ENCODE data around the gene DOCK10.

The DOCK10 gene

DNA sequence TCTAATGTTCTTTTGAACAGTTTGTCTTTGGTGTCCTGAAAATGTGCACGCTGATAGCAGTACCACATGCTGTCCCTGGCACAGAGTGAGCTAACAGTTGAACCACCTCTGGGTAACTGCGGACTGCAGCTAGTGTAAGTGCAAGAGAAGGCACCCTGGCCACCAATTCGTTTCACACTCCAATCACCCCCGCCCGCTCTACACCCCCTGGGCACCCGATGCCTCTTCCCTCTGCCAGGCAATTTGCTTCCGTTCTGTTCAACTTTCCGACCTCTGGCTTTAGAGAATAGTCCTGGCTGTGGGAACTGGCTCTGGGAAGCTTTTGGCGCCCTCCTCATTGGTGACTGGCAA lies 1.4 kb downstream of the DOCK10 start:
- no peak for DNase-seq

DNA sequence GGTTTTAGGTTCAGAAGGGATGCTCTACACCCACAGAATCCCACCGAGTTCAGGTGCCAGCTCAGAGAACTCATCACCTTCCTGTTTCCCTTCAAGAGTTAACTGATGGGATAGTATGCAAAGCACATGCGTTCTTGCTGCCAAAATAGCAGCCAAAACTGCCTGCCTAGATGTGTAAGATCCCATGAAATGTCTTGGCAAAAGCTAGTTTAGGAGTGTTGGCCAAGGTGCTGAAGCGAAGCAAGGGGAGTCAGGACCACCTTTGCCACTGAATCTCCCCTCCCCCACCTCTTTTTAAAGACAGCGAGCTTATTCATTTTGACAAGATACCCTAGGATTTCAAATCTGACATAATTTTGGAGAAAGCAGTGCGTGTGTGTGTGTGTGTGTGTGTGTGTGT lies 2.1 kb downstream of the DOCK10 start:
- no peak for DNase-seq

DNA sequence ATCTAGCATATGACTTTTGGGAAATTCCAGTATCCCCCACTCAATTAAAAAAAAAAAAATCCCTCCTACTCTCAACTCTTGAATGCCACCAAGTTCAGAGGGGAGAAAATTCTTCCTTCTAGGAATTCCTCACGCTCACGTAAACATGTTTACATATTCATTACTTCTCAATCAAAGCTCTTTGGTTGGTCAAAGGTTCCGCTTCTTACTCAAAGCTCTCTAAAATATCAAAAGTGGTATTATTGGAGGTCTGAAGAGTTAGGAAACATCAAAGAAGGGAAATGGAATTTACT lies 4.1 kb downstream of the DOCK10 start:
- no peak for DNase-seq

- no peak for DNase-seq
These were observed 4.6 kb downstream of the DOCK10 start for GRCh38 chr2:225037415-225038230.

DNA sequence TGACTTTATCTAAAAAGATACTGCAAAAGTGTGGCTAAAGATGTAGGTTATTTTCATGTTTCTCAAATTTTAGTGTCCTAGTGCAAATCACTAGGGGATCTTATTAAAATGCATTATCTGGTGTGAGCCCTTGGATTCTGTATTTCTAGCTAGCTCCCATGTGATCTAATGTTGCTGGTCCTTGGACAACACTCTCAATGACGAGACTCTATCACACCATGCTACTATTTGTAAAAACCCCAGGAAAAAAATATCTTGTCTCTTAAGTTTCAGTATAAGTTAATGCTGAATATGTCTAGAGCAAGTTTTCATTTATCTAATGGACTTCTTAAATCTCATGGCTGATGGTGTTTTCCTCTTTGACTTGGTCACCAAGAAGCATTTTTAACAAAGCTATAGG lies 5.8 kb downstream of the DOCK10 start:
- no peak for DNase-seq

GRCh38 chr2:225033440-225034318 lies 8.6 kb downstream of the DOCK10 start:
- no peak for DNase-seq

GRCh38 chr2:225032246-225032645 lies 10.0 kb downstream of the DOCK10 start:
- DNase-seq = no peak

GRCh38 chr2:225031599-225031998 lies 10.7 kb downstream of the DOCK10 start:
- DNase-seq = no peak

GRCh38 chr2:225030893-225031292 lies 11.4 kb downstream of the DOCK10 start:
- no peak for DNase-seq

DNA sequence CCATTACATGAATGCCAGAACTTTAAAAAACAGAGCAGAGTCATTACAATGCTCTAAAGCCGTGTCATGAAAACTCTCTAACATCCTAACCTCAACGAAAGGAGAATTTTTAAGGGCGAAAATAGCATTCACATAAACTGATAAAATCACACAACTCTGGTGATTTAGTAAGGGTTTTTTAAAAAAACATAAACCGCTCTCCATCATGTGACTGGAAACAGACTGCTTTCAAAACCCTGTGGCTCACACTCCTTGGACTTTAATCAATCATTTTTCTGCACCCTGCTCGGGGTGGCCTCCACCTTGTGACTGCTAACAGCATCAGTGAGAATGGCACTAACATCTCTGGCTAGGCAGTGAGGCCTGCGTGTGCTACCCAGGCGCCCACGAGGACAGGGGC lies 12.1 kb downstream of the DOCK10 start:
- DNase-seq = no peak

DNA sequence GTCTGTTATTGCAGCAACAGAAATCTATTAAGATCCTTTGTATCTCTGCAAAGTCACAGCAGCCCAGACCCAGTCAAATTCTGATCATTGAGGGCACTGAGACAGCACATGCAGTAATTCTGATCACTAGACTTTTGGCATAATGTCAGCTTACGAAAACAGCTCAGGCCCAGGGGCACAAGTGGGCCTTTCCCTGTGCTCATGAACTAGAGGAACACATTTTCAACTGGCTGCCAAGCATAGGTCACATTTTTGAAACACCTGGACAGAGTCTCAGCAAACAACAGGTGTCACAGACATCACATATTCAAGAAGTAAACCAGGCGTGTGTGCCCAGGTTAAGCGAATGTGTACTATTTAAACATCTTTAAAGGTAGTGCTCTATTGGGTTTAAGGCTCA lies 13.7 kb downstream of the DOCK10 start:
- DNase-seq = no peak

GRCh38 chr2:225027061-225027762 lies 15.1 kb downstream of the DOCK10 start:
- no peak for DNase-seq

- no peak for DNase-seq
These were observed 16.2 kb downstream of the DOCK10 start for GRCh38 chr2:225025917-225026571.

DNA sequence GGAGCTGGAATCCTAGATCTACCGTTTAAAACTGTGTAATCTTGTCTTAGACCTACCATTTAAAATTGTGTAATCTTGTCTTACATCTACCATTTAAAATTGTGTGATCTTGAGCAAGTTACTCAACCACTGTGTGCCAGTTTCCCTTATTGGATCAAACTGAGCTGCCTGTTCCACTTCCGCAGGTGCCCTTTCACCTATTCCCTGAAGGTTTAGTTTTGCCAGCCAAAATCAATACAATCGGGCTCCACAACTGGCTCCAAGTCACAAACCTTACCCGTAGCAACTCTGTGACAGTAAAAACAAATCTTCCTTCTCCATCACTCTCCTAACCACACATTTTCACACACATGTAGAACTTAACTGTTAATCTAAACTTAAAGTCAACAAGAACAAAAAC lies 20.1 kb downstream of the DOCK10 start:
- no peak for DNase-seq

DNA sequence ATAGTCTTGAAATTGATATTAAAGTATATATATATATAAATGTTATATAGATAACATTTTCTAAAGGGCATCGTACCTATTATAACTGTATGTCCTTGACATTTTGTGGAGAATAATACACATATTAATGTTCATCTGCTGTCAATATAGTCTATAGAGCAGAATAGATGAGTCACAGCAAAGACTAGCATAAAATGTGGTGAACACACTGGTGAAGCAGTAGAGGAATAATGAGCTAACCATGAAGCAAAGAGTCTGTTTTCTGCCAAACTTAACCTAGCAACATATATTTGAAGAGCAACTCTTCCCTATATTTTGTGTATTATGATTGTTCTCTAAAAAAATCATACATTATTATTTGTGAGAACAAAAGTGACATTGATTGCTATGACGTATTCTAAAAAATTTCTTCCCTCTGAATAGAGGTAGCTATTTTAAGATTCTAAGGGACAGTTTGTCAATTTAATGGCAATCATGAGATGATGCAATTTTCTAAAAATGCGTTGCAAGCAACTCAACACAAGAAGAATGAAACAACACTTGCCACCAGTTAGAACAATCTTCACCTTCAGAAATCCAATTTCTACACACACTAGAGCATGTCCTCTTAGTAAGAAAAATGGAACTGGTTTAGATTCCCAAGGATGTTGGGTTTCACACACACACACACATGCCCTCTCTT lies 22.0 kb downstream of the DOCK10 start:
- no peak for DNase-seq

DNA sequence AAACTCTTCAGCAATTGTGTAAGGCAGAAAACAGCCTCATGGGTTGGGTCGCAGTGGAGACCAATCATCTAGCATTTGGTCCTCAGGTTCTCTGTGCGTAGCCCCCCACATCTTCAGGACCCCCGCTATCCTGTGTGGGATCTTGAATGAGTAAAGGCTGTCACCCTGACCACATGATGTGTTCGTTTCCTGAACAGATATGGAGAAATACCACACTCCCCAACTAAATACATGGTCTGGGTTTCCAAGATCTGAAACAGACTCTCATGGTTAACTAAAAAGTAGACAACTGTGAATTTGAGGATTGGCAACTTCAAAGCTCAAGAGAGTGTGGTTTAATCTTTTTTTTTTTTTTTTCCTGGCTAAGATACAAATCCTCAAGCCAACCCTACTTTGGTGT lies 23.2 kb downstream of the DOCK10 start:
- no peak for DNase-seq

- no peak for DNase-seq
These were observed 24.6 kb downstream of the DOCK10 start for GRCh38 chr2:225017713-225018112.

GRCh38 chr2:225017098-225017685 lies 25.1 kb downstream of the DOCK10 start:
- DNase-seq = no peak

DNA sequence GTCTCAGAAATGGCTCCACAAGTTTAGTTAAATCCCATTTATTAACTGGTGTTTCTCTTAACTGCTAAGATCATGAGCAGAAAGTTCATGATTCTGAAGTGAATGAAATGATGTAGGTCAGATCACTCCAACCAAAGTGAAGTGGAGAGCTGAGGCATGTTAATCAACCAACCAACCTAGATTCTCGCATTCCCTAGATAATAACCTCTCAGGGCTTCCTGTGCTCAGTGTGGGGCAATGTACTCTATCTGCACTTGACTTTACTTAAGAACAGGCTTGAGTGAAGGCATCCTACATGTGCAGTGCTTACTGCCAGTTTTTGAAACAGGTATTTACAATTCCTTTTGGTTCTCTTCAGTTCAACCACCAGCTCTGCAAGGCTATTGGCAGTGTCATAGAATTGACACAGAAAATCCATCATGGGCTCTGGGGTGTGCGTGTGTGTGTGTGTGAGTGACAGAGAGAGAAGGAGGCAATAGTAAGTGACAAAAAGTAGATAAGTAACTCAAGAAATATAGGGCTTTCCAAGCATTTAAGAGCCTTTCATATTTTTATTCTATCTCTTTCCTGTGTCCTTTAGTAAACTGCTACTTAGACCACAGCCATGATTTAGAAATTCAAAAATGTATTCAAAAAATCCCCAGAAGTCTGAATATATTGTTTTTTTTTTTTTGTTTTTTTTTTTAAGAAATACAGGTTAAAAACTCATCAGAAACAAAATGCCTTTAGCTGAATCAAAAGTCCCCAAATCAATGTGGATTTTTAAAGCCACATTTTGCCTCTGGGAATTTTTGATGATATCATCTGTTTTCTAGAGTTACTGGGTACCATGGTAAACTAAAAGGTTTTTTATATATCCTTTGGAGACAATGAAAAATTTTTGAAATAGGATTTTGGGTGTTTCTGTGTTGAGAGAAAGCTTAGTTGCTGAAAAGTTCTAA lies 28.6 kb downstream of the DOCK10 start:
- no peak for DNase-seq

- DNase-seq = no peak
These were observed 30.7 kb downstream of the DOCK10 start for GRCh38 chr2:225011585-225011984.

GRCh38 chr2:225010804-225011203 lies 31.5 kb downstream of the DOCK10 start:
- DNase-seq = no peak

All from NCI-H1092 (cell line).